Pulmonary artery endothelial cell (primary cell): ENCODE data around the gene SIPA1L2. TPM values are rescaled to one million over a fixed set of nuclear protein-coding genes. Genes with fewer than 3 reads are reported as not detected.

ENCODE experiments used
- DNase-seq: peaks from one replicate; pipeline ENCODE4 v3.0.0-alpha.2; 2011; ENCODE audit warnings: low read depth, low spot score
- total RNA-seq: library from RNA; depleted of rRNA; stranded (reverse); fragments of >200 nt; gene quantifications from 2 replicates; pipeline ENCODE4 v1.2.3, GENCODE V29; 2014

SIPA1L2 gene, protein sequence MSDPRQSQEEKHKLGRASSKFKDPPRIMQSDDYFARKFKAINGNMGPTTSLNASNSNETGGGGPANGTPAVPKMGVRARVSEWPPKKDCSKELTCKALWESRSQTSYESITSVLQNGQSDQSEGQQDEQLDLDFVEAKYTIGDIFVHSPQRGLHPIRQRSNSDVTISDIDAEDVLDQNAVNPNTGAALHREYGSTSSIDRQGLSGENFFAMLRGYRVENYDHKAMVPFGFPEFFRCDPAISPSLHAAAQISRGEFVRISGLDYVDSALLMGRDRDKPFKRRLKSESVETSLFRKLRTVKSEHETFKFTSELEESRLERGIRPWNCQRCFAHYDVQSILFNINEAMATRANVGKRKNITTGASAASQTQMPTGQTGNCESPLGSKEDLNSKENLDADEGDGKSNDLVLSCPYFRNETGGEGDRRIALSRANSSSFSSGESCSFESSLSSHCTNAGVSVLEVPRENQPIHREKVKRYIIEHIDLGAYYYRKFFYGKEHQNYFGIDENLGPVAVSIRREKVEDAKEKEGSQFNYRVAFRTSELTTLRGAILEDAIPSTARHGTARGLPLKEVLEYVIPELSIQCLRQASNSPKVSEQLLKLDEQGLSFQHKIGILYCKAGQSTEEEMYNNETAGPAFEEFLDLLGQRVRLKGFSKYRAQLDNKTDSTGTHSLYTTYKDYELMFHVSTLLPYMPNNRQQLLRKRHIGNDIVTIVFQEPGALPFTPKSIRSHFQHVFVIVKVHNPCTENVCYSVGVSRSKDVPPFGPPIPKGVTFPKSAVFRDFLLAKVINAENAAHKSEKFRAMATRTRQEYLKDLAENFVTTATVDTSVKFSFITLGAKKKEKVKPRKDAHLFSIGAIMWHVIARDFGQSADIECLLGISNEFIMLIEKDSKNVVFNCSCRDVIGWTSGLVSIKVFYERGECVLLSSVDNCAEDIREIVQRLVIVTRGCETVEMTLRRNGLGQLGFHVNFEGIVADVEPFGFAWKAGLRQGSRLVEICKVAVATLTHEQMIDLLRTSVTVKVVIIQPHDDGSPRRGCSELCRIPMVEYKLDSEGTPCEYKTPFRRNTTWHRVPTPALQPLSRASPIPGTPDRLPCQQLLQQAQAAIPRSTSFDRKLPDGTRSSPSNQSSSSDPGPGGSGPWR (N-terminal part only)
- 9.9 and 20.6 TPM in 2 replicates for total RNA-seq

DNA sequence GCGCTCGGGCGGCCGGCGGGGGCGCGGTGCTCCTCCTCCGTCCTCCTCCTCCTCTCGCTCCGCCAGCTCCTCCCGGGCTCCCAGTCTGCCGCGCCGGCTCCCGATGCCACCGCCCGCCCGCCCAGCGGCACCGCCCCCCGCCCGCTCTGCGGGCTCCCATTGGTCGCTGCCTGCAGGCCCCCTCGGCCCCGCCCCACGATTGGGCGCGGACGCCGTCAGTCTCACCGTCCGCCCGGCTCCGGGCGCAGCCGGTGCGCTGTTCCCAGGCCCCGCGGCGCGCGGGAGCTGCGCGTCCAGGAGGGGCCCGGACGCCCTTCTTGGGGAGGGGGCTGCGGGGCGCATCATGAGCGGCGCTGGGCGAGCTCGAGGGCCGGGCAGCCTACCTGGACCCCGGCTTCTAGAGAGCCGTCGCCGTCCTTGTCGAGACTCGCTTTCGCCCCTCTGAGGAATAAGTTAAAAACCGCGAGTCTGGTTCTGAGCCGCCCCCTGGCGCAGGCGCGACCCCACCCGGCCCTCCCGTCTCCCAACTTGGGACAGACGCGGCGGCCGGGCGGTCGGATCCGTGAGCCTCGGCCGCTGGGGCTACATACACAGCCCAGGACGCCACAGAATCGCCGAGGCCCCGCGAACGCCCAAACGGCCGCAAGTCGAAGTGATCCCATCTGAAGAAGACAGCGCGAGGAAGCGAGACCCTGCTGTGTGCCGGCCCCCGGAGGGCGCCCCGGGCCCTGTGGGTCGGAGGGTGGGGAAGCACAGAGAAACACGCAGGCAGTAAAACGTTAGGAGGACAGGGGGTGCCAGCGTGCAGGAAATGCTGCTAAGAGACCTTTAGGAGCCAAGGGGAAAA, at the start of gene SIPA1L2:
TSS of gene SIPA1L2 (minus strand) at position 87 of the 847 bp plus-strand sequence. CDS start 114,794 bp downstream, outside the sequence.
- peak; percentile 67 for DNase-seq

DNA sequence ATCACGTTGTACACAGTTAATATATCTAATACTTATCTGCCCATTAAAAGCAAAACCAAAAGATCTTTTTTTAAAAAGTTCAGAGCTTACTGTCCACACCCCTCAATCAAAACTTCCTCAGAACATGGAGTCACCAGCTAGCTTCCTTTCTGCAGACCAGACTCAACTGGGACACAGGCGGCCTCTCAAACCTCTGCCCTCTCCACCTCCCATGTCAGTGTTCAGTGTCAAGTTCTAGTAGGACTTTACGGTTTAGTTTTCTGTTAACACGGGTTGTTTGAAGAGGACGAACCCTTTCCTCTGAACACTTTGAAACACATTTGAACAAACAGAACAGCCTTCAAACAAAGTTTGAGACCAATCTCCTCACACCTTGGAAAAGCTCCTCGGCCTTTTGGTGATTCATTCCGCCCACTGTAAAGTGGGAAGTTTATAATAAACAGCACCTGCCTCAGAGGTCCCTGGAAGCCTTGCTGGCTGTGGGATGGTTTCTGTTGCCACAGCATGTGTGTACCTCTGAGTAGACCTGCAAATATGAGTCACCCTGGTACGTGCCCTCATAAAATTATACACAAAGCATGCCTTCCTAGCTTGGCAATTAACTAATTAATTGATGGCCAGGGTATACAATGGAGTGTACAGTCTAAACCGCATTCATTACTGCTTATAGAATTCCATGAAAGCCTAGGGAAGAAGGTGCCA, 48.4 kb upstream of the SIPA1L2 start:
- no peak for DNase-seq

DNA sequence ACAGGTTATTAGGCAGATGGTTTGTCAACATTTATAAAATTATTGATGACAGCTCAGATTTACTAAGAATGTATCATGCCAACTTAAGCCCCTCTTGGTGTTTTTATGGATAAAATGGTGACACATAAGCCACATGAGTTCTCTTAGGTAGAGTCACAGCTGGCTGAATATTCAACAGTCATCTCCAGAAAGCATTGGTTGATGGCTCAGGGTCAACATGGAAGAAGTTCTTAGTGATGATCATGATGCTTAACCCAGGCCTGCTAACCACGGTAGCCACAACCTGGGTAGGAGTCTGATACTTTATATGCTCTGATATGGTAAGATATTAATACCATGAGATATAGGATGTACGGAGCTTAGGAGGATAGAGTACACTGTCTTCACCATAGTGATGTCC, 46.4 kb upstream of the SIPA1L2 start:
- no peak for DNase-seq

DNA sequence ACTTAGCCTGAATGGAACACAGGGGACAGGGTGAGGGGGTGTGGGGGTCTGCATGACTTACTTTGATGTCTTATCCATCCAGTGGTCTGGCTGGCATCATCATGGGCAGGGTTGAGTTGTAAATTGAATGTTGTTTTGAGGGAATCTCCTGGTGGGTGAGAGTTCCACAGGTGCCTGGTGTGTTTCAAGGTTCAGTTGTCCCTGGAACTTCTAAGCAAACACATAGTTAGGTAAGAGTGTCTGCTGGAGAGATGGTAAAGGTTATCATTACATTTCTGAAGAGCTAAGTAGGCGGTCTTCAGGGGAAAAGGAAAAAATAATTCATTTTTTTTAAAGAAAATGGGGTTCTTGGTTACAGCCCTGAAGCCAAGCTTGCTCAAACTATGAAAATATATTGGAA, 46.0 kb upstream of the SIPA1L2 start:
- no peak for DNase-seq

DNA sequence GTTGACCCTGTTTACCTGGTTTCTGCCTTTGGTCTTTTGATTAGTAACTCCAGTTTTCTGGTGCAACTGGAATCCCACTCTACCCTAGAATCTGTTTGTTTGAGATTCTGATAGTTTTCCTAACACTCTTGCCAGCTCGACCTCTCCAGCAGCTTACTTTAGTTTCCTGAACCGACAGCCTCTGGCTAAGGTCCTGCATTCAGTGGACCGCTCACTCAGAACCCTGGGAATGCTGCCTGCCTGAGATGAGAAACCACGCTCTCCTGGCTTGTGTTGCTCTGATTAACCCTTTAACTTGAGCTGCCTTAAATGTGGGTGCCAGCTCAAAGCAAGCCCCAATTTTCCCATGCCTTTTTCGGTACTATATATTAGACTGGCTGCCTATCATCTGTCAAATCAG, 45.3 kb upstream of the SIPA1L2 start:
- DNase-seq: no peak

GRCh38 chr1:232673256-232673655, 43.3 kb upstream of the SIPA1L2 start:
- DNase-seq: no peak

- DNase-seq: no peak
Observed at GRCh38 chr1:232669981-232670747, 40.2 kb upstream of the SIPA1L2 start.

GRCh38 chr1:232667778-232668165, 37.8 kb upstream of the SIPA1L2 start:
- DNase-seq: no peak

DNA sequence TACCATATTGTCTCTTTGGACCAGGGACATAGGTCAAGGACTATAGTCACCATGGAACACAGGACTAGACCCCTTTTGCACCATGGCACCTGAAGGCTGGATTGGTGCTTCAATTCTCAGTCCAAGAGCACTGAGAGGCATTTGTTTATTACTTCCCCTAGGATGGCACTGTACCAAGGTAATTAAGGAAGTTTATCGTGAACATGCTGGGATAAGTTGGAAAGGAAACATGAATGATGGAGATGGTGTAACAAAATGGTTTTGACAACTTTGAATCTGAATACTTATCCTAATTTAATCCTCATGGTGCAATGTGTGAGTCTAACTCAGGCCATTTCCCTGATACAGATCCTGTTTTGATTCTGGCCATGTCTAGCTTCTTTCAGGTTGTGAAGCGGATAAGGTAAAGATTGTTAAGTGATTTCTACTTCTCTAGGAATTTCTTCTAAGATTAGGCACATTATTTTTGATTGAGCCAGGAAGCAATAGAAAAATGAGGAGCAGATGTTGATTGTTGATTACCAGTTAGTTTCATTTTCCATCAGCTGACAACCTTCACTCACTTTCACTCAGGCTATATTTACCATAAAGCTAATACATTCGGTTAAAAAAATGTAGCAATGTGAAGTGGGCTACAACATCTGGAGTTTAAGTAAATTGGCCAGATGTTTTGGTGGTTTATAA, 37.3 kb upstream of the SIPA1L2 start:
- DNase-seq: no peak

DNA sequence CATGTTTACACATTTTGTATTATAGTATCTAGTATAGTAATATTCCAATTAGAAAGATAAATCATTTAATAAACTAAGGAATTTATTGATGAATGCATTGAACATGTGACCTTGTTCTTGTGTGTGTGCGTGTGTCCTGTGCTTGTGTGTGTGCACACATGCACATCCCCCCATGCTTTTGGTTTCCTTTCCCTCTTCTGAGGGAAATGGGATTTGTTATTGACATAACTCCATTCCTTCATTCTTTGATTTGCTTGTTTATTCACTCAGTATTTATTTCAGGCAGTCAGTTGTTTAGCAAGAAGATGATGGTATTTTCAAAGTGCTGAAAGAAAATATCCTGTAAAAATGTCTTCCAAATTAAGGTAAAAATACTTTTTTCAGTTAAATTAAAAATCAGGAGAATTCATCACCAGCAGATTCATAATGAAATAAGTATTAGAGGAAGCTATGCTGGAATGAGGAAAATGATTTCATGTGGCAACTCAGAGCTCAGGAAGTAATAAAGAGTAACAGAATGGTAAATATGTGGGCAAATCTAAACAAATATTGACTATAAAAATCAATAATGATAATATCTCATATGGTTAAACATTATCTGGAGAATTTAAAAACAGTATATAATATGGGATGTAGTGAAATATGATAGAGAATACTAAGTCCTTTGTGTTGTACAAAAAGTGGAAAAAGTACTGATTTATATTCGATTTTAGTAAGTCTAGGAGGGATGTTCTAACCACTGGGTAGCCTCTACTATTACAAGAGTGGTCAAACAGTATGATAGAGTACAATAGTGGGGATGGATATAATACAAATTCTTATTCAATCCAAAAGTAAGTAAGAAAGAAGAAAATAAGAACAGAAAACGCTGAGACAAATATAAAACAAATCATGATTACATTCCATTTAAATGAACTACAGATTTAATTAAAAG, 35.2 kb upstream of the SIPA1L2 start:
- DNase-seq: no peak

- no peak for DNase-seq
Observed at GRCh38 chr1:232662910-232663309, 33.0 kb upstream of the SIPA1L2 start.

- no peak for DNase-seq
Observed at GRCh38 chr1:232658386-232658785, 28.5 kb upstream of the SIPA1L2 start.

- no peak for DNase-seq
Observed at GRCh38 chr1:232657426-232658005, 27.6 kb upstream of the SIPA1L2 start.

GRCh38 chr1:232655746-232656085, 25.8 kb upstream of the SIPA1L2 start:
- DNase-seq: no peak

DNA sequence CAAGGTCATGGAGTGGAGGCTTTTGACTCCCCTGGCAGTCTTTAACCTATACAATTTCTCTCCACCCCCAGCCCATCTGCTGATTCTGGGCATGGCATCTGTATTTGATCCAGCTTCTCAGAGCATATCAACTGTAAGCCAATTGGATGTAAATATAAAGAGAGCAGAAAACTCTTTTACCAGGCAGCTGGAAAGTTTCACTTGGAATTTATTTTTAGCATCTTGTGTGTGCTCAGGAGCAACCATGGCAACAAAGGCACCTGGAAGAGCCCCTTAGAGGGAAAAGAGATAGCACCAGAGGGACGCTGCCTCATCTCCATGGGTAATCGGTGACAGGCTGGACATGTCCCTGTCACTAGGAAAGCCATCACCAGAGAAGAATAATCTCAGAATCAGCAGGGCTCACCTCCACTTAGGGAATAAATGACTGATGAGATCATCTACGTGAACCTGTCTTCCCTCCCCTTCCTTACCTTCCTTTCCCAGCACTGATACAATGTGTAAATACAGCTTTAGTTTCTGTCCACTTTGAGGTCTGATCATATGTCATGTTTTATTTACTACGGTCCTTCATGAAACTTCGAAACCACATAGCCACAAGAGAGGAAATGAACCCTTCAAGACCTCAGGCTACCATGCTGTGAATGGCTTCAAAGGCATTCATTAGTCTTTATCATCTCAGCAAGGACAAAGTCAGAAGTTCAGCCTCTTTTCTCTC, 25.3 kb upstream of the SIPA1L2 start:
- no peak for DNase-seq

DNA sequence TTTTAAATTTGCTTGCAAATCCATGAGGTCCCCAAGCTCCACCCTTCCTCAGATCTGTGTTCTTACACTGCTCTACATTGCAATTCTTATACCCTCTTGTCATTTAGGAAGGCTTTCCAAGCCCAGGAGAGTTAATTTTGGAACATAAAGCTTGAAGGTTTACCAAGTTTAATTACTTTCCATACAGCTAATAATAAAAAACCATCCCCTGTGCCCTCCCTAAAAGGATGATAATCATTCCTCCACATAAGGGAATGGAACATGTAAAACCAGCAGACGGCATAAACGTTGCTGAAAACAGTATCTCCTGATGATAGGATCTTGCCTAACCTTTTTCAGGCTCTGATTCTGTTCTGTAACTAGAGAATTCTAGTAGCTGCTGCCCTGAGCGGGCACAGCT, 23.9 kb upstream of the SIPA1L2 start:
- DNase-seq: no peak

DNA sequence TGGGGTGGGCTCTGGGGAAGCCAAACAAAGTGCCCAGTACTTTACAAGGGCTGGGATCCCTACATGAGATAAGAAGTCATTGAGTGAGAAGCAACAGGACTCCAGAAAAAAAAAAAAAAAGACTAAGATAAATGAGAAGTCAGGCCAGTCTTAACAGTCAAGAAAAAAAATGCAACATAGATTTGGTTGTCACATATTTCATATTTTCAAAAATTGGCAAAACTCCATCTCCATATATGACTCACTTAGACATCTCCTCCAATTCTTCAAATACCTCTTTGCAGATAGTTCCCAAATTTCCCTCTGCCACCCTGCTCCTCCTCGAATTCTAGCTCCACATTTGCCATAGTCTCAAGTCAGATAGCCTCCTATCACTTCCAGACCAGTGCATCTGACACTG, 20.9 kb upstream of the SIPA1L2 start:
- no peak for DNase-seq
